Measurements from ENCODE around the gene PHACTR1. TPM values are rescaled to one million over a fixed set of nuclear protein-coding genes. Genes with fewer than 3 reads are reported as not detected.

PHACTR1 gene
- polyA plus RNA-seq, 1 experiment, result not detected

DNA sequence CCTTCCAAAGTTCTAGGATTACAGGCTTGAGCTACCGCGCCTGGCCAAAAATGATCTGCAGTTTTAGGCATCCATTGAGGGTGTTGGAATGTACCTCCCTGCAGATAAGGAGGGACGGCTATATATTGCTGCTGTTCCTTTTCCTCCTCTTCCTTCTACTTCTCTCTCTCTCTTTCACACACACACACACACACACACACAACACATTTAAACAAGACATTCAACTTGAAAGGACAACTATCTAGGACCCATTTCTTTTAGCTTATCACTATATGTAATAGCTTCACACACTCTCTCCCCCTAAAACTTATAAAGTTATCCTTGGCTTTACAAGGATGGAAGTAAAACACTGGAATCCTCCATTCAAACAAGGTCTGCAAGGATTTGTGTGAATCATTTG lies 260.6 kb downstream of the PHACTR1 start:
- TF ChIP-seq, protein P1, sequence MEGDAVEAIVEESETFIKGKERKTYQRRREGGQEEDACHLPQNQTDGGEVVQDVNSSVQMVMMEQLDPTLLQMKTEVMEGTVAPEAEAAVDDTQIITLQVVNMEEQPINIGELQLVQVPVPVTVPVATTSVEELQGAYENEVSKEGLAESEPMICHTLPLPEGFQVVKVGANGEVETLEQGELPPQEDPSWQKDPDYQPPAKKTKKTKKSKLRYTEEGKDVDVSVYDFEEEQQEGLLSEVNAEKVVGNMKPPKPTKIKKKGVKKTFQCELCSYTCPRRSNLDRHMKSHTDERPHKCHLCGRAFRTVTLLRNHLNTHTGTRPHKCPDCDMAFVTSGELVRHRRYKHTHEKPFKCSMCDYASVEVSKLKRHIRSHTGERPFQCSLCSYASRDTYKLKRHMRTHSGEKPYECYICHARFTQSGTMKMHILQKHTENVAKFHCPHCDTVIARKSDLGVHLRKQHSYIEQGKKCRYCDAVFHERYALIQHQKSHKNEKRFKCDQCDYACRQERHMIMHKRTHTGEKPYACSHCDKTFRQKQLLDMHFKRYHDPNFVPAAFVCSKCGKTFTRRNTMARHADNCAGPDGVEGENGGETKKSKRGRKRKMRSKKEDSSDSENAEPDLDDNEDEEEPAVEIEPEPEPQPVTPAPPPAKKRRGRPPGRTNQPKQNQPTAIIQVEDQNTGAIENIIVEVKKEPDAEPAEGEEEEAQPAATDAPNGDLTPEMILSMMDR (IDR thresholded peaks at IDR 0.05; ENCODE audit: low read depth, low read length), result no peak
- Histone ChIP-seq H3K27me3 (ENCODE audit: control insufficient read depth, insufficient read depth, low read length) (no peaks in the 10 kb centered on the region), H3K27ac (ENCODE audit: low read depth, low read length) (no peak overlapping the region), H3K9me3 (ENCODE audit: control insufficient read depth, insufficient read depth, low read length) (no peaks in the 10 kb centered on the region; the same call in 1 of the 2 replicates), H3K4me3 (ENCODE audit: low read depth, low read length) (no peak overlapping the region)
- DNase-seq (ENCODE audit: low read depth, low spot score), result no peak
- POLR2A ChIA-PET, result no interaction called here
- CTCF ChIA-PET, result no interaction called here

DNA sequence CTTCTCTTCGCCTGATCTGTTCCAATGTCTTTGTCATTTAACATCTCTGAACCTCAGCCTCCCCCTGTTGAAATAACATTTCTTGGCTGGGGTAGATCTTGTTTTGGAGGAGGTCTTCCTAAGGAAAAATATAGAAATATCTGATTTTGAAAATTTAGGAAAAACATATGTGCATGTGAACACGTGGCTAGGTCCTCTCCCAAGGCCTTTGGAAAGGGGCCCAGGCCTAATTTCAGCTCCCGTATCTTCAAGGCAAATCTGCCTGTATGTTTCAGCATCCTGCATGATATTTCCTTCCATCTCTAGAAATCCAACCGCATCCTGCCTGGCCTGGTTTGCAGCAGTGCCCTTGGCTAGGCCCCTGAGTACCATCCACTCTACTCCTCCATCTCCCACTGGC lies 261.2 kb downstream of the PHACTR1 start:
- H3K27me3 ChIP-seq (ENCODE audit: control insufficient read depth, insufficient read depth, low read length), result no peaks in the 10 kb centered on the region
- H3K27ac ChIP-seq (ENCODE audit: low read depth, low read length), result no peak overlapping the region
- TF ChIP-seq, protein P1 (IDR thresholded peaks at IDR 0.05; ENCODE audit: low read depth, low read length), result no peak
- ChIA-PET CTCF (no interaction called here), POLR2A (no interaction called here)
- H3K9me3 ChIP-seq (ENCODE audit: control insufficient read depth, insufficient read depth, low read length), result no peaks in the 10 kb centered on the region; the same call in 1 of the 2 replicates
- no peak overlapping the region for H3K4me3 ChIP-seq (ENCODE audit: low read depth, low read length)
- no peak for DNase-seq (ENCODE audit: low read depth, low spot score)

DNA sequence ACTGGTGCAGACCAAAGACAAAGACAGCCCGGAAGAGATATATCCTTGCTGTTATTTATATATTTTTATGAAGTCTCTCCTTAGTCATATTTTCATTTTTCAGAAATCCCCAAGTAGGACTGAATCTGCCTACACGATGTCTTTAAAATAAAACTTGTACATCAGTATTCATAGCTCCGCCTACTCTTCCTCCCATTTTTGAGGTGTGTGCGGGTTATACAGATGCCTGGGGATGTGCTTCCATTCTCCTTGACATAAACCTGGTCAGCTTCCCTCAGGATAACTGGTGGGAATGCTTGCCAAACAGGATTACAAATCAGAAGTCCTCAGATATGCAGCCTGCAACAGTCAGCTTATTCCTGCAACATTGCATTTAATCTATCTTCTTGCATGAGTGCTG lies 264.2 kb downstream of the PHACTR1 start:
- ChIA-PET CTCF (no interaction called here), POLR2A (no interaction called here)
- Histone ChIP-seq H3K4me3 (ENCODE audit: low read depth, low read length) (no peak overlapping the region), H3K27me3 (ENCODE audit: control insufficient read depth, insufficient read depth, low read length) (no peaks in the 10 kb centered on the region), H3K9me3 (ENCODE audit: control insufficient read depth, insufficient read depth, low read length) (no peaks in the 10 kb centered on the region; the same call in 1 of the 2 replicates), H3K27ac (ENCODE audit: low read depth, low read length) (no peak overlapping the region)
- TF ChIP-seq, protein P1 (IDR thresholded peaks at IDR 0.05; ENCODE audit: low read depth, low read length), result no peak
- no peak for DNase-seq (ENCODE audit: low read depth, low spot score)

DNA sequence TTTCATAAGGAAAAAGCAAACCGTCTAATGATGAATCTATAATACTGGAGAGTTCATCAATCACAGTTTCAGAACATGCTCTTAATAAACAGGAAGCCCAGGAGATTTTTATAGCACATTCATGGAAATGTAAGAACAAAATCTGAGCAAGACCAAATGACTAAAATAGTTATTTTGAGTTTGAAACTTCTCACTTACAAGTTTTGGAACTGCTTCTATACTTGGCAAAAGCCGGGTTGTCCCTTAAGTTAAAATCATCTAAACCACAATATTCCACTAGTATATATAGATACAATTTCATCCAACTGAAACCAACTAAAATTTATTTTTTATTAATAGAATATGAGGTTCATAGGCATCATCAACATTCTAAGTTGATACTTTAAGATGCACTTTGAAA lies 268.2 kb downstream of the PHACTR1 start:
- Histone ChIP-seq H3K27ac (ENCODE audit: low read depth, low read length) (no peak overlapping the region), H3K9me3 (ENCODE audit: control insufficient read depth, insufficient read depth, low read length) (no peaks in the 10 kb centered on the region), H3K27me3 (ENCODE audit: control insufficient read depth, insufficient read depth, low read length) (no peaks in the 10 kb centered on the region), H3K4me3 (ENCODE audit: low read depth, low read length) (no peak overlapping the region)
- TF ChIP-seq, protein P1 (IDR thresholded peaks at IDR 0.05; ENCODE audit: low read depth, low read length), result no peak
- POLR2A ChIA-PET, result no interaction called here
- no peak for DNase-seq (ENCODE audit: low read depth, low spot score)
- CTCF ChIA-PET, result no interaction called here

DNA sequence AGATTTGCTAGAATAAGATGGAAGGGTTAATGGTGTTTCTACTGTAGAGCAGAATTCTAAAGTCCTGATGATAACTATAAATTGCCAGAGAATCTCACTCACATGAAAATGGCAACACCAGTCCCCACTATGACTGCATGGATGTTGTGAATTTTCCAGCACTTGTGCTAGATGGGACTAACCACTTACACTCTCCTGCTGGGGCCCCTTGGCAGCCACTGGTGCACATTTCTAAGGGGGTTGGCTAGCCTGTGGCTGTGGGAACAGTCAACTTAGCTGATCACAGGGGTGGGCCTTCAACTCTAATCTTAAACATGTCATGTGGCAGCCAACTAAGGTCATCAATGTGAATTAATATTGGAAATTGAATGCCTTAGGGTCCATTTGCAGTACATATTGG lies 271.2 kb downstream of the PHACTR1 start:
- TF ChIP-seq, protein P1 (IDR thresholded peaks at IDR 0.05; ENCODE audit: low read depth, low read length), result no peak
- H3K27ac ChIP-seq (ENCODE audit: low read depth, low read length), result no peak overlapping the region
- CTCF ChIA-PET, result no interaction called here
- peaks cover 5% of the 10 kb centered on the region; the same call in 1 of the 2 replicates for H3K9me3 ChIP-seq (ENCODE audit: control insufficient read depth, insufficient read depth, low read length)
- DNase-seq (ENCODE audit: low read depth, low spot score), result no peak
- no peak overlapping the region for H3K4me3 ChIP-seq (ENCODE audit: low read depth, low read length)
- POLR2A ChIA-PET, result no interaction called here
- H3K27me3 ChIP-seq (ENCODE audit: control insufficient read depth, insufficient read depth, low read length), result no peaks in the 10 kb centered on the region
